HG03108 (cell line): ENCODE results near the gene ZDHHC14.

Experiments used
- ATAC-seq: cut with Tn5 transposase; IDR thresholded peaks from one replicate; pipeline ENCODE4 v1.9.1; 2021; ENCODE audit warnings: moderate library complexity; ENCODE audit not compliant: unreplicated experiment

The ZDHHC14 gene

GRCh38 chr6:157632821-157633220, 251.8 kb downstream of the ZDHHC14 start:
- no peak for ATAC-seq

GRCh38 chr6:157634546-157634945, 253.6 kb downstream of the ZDHHC14 start:
- no peak for ATAC-seq

- ATAC-seq, result no peak
These were observed 254.6 kb downstream of the ZDHHC14 start for GRCh38 chr6:157635388-157636244.

GRCh38 chr6:157637516-157637915, 256.5 kb downstream of the ZDHHC14 start:
- ATAC-seq, result no peak

GRCh38 chr6:157637941-157638662, 257.1 kb downstream of the ZDHHC14 start:
- ATAC-seq, result no peak

- ATAC-seq, result no peak
These were observed 257.8 kb downstream of the ZDHHC14 start for GRCh38 chr6:157638779-157639178.

GRCh38 chr6:157640746-157641451, 259.9 kb downstream of the ZDHHC14 start:
- ATAC-seq, result no peak

GRCh38 chr6:157641837-157642236, 260.8 kb downstream of the ZDHHC14 start:
- no peak for ATAC-seq

- no peak for ATAC-seq
These were observed 261.7 kb downstream of the ZDHHC14 start for GRCh38 chr6:157642736-157643135.

GRCh38 chr6:157644043-157644810, 263.2 kb downstream of the ZDHHC14 start:
- ATAC-seq, result no peak

GRCh38 chr6:157645201-157645795, 264.3 kb downstream of the ZDHHC14 start:
- no peak for ATAC-seq

- no peak for ATAC-seq
These were observed 265.0 kb downstream of the ZDHHC14 start for GRCh38 chr6:157646012-157646411.

- ATAC-seq, result no peak
These were observed 266.4 kb downstream of the ZDHHC14 start for GRCh38 chr6:157647261-157647915.

GRCh38 chr6:157648561-157648960, 267.6 kb downstream of the ZDHHC14 start:
- ATAC-seq, result no peak

GRCh38 chr6:157649311-157650260, 268.6 kb downstream of the ZDHHC14 start:
- ATAC-seq, result no peak

- no peak for ATAC-seq
These were observed 269.3 kb downstream of the ZDHHC14 start for GRCh38 chr6:157650261-157650640.

GRCh38 chr6:157650801-157651200, 269.8 kb downstream of the ZDHHC14 start:
- ATAC-seq, result no peak

GRCh38 chr6:157651731-157652490, 270.9 kb downstream of the ZDHHC14 start:
- ATAC-seq, result no peak
